ENCODE measurements around the gene GUCY1A2.

GUCY1A2 gene

DNA sequence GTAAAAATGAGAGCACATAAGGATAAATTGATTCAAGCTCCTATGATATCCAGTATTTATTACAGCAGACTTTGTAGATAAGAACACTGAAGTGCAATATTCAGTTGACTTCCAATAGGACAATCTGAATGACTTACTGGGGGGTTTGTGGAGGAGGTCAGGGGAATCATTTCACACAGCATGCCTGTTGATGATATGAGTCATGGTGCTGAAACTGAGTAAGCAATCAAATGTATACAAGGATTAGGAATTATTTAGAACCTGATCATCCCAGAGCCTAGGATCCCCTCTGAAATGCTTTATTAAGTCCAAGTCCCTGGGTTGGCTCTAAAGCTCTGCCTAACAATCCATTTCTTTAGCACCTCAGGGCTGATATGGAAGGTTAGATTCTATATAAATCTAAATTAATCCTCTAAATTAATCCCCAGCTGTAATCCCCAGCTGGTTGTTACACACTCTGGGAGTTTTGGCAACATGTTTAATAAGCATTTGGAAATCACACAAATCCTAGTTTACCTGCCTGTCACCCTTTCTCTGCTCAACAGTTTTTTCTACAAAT lies 326.4 kb downstream of the GUCY1A2 start:
- DNase-seq (ENCODE audit: low spot score in 2 of 2) (no peak), ATAC-seq (replicated peaks; ENCODE audit: extremely low read depth, poor library complexity, severe bottlenecking) (no peak)
- H3K4me3 Mint-ChIP-seq: no peak overlapping the region
- peaks cover 12% of the 10 kb centered on the region for H3K9me3 Mint-ChIP-seq
- no peaks in the 10 kb centered on the region for H3K4me1 Mint-ChIP-seq
- no peaks in the 10 kb centered on the region for H3K36me3 Mint-ChIP-seq (ENCODE audit: insufficient read depth)
- H3K27me3 Mint-ChIP-seq: no peaks in the 10 kb centered on the region
- no peak overlapping the region for H3K27ac Mint-ChIP-seq (ENCODE audit: low read depth)

- H3K4me1 Mint-ChIP-seq: no peaks in the 10 kb centered on the region
- no peak overlapping the region for H3K4me3 Mint-ChIP-seq
- no peak overlapping the region for H3K27ac Mint-ChIP-seq (ENCODE audit: low read depth)
- H3K9me3 Mint-ChIP-seq: peaks cover 12% of the 10 kb centered on the region
- no peaks in the 10 kb centered on the region for H3K36me3 Mint-ChIP-seq (ENCODE audit: insufficient read depth)
- no peaks in the 10 kb centered on the region for H3K27me3 Mint-ChIP-seq
- no peak for DNase-seq (ENCODE audit: low spot score in 2 of 2)
- no peak for ATAC-seq (replicated peaks; ENCODE audit: extremely low read depth, poor library complexity, severe bottlenecking)
Measured at GRCh38 chr11:106690923-106691322, 327.4 kb downstream of the GUCY1A2 start.

GRCh38 chr11:106684944-106685343 lies 333.3 kb downstream of the GUCY1A2 start:
- no peak overlapping the region for H3K4me3 Mint-ChIP-seq
- no peak overlapping the region for H3K27ac Mint-ChIP-seq (ENCODE audit: low read depth)
- no peaks in the 10 kb centered on the region for H3K27me3 Mint-ChIP-seq
- DNase-seq (ENCODE audit: low spot score in 2 of 2) (no peak), ATAC-seq (replicated peaks; ENCODE audit: extremely low read depth, poor library complexity, severe bottlenecking) (no peak)
- H3K4me1 Mint-ChIP-seq: no peaks in the 10 kb centered on the region
- no peaks in the 10 kb centered on the region for H3K36me3 Mint-ChIP-seq (ENCODE audit: insufficient read depth)
- H3K9me3 Mint-ChIP-seq: peaks cover 1% of the 10 kb centered on the region

GRCh38 chr11:106683435-106683834 lies 334.8 kb downstream of the GUCY1A2 start:
- Mint-ChIP-seq H3K27ac (ENCODE audit: low read depth) (no peak overlapping the region), H3K4me3 (no peak overlapping the region), H3K9me3 (no peaks in the 10 kb centered on the region), H3K4me1 (no peaks in the 10 kb centered on the region), H3K27me3 (no peaks in the 10 kb centered on the region), H3K36me3 (ENCODE audit: insufficient read depth) (no peaks in the 10 kb centered on the region)
- ATAC-seq (replicated peaks; ENCODE audit: extremely low read depth, poor library complexity, severe bottlenecking) (no peak), DNase-seq (ENCODE audit: low spot score in 2 of 2) (no peak)

DNA sequence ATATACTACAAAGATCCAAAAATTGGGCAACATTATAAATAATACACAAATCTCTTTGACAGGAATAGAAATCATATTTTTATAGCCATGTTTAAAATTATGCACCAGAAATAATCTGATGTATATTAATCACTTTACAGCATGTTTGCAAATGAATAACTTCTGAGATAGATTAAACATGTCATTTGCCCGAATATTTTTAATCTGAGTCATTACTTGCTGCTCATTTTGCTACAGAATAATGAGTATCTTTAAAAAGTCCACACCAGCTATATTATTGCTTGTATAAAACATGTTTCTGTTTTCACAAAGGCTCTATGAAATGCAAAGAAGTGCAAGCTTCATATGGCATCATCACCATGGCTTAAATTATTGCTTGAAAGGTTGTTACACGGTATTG lies 336.8 kb downstream of the GUCY1A2 start:
- Mint-ChIP-seq H3K4me3 (no peak overlapping the region), H3K9me3 (no peaks in the 10 kb centered on the region), H3K4me1 (no peaks in the 10 kb centered on the region), H3K27ac (ENCODE audit: low read depth) (no peak overlapping the region), H3K36me3 (ENCODE audit: insufficient read depth) (no peaks in the 10 kb centered on the region), H3K27me3 (no peaks in the 10 kb centered on the region)
- no peak for ATAC-seq (replicated peaks; ENCODE audit: extremely low read depth, poor library complexity, severe bottlenecking)
- no peak for DNase-seq (ENCODE audit: low spot score in 2 of 2)

- DNase-seq (ENCODE audit: low spot score in 2 of 2) (no peak), ATAC-seq (replicated peaks; ENCODE audit: extremely low read depth, poor library complexity, severe bottlenecking) (no peak)
- no peak overlapping the region for H3K27ac Mint-ChIP-seq (ENCODE audit: low read depth)
- H3K4me3 Mint-ChIP-seq: no peak overlapping the region
- H3K36me3 Mint-ChIP-seq (ENCODE audit: insufficient read depth): no peaks in the 10 kb centered on the region
- no peaks in the 10 kb centered on the region for H3K27me3 Mint-ChIP-seq
- no peaks in the 10 kb centered on the region for H3K4me1 Mint-ChIP-seq
- H3K9me3 Mint-ChIP-seq: no peaks in the 10 kb centered on the region
Measured at GRCh38 chr11:106679581-106679980, 338.7 kb downstream of the GUCY1A2 start.

GRCh38 chr11:106679181-106679580 lies 339.1 kb downstream of the GUCY1A2 start:
- Mint-ChIP-seq H3K4me1 (no peaks in the 10 kb centered on the region), H3K36me3 (ENCODE audit: insufficient read depth) (no peaks in the 10 kb centered on the region), H3K27ac (ENCODE audit: low read depth) (no peak overlapping the region), H3K27me3 (no peaks in the 10 kb centered on the region), H3K9me3 (no peaks in the 10 kb centered on the region), H3K4me3 (no peak overlapping the region)
- DNase-seq (ENCODE audit: low spot score in 2 of 2): no peak
- no peak for ATAC-seq (replicated peaks; ENCODE audit: extremely low read depth, poor library complexity, severe bottlenecking)

GRCh38 chr11:106670069-106670468 lies 348.2 kb downstream of the GUCY1A2 start:
- Mint-ChIP-seq H3K4me3 (no peak overlapping the region), H3K27me3 (no peaks in the 10 kb centered on the region), H3K4me1 (no peaks in the 10 kb centered on the region), H3K9me3 (peaks cover 12% of the 10 kb centered on the region), H3K27ac (ENCODE audit: low read depth) (no peak overlapping the region), H3K36me3 (ENCODE audit: insufficient read depth) (no peaks in the 10 kb centered on the region)
- DNase-seq (ENCODE audit: low spot score in 2 of 2) (no peak), ATAC-seq (replicated peaks; ENCODE audit: extremely low read depth, poor library complexity, severe bottlenecking) (no peak)

DNA sequence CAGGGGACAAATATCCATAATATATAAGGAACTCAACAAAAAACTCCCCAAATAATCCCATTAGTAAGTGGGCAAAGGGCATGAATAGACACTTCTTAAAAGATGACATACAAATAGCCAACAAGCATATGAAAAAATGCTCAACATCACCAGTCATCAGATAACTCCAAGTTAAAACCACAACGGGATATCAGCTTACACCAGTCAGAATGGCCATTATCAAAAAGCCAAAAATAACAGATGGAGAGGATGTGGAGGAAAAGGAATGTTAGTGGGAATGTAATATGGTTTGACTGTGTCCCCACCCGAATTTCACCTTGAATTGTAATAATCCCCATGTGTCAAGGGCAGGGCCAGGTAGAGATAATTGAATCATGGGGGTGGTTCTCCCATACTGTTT lies 350.1 kb downstream of the GUCY1A2 start:
- H3K4me1 Mint-ChIP-seq: no peaks in the 10 kb centered on the region
- DNase-seq (ENCODE audit: low spot score in 2 of 2) (no peak), ATAC-seq (replicated peaks; ENCODE audit: extremely low read depth, poor library complexity, severe bottlenecking) (no peak)
- no peaks in the 10 kb centered on the region for H3K36me3 Mint-ChIP-seq (ENCODE audit: insufficient read depth)
- no peak overlapping the region for H3K27ac Mint-ChIP-seq (ENCODE audit: low read depth)
- H3K9me3 Mint-ChIP-seq: peaks cover 17% of the 10 kb centered on the region
- no peaks in the 10 kb centered on the region for H3K27me3 Mint-ChIP-seq
- no peak overlapping the region for H3K4me3 Mint-ChIP-seq

- Mint-ChIP-seq H3K4me3 (no peak overlapping the region), H3K27ac (ENCODE audit: low read depth) (no peak overlapping the region), H3K27me3 (no peaks in the 10 kb centered on the region), H3K9me3 (peaks cover 7% of the 10 kb centered on the region), H3K4me1 (no peaks in the 10 kb centered on the region), H3K36me3 (ENCODE audit: insufficient read depth) (peaks cover 1% of the 10 kb centered on the region)
- DNase-seq (ENCODE audit: low spot score in 2 of 2) (no peak), ATAC-seq (replicated peaks; ENCODE audit: extremely low read depth, poor library complexity, severe bottlenecking) (no peak)
Measured at GRCh38 chr11:106656646-106657045, 361.6 kb downstream of the GUCY1A2 start.

GRCh38 chr11:106644824-106645223 lies 373.5 kb downstream of the GUCY1A2 start:
- DNase-seq (ENCODE audit: low spot score in 2 of 2) (no peak), ATAC-seq (replicated peaks; ENCODE audit: extremely low read depth, poor library complexity, severe bottlenecking) (no peak)
- Mint-ChIP-seq H3K4me3 (no peak overlapping the region), H3K36me3 (ENCODE audit: insufficient read depth) (no peaks in the 10 kb centered on the region), H3K9me3 (peaks cover 11% of the 10 kb centered on the region), H3K27ac (ENCODE audit: low read depth) (no peak overlapping the region), H3K27me3 (no peaks in the 10 kb centered on the region), H3K4me1 (no peaks in the 10 kb centered on the region)

GRCh38 chr11:106642331-106642730 lies 375.9 kb downstream of the GUCY1A2 start:
- no peak overlapping the region for H3K27ac Mint-ChIP-seq (ENCODE audit: low read depth)
- DNase-seq (ENCODE audit: low spot score in 2 of 2) (no peak), ATAC-seq (replicated peaks; ENCODE audit: extremely low read depth, poor library complexity, severe bottlenecking) (no peak)
- H3K4me3 Mint-ChIP-seq: no peak overlapping the region
- H3K36me3 Mint-ChIP-seq (ENCODE audit: insufficient read depth): no peaks in the 10 kb centered on the region
- peaks cover 11% of the 10 kb centered on the region for H3K9me3 Mint-ChIP-seq
- H3K4me1 Mint-ChIP-seq: no peaks in the 10 kb centered on the region
- no peaks in the 10 kb centered on the region for H3K27me3 Mint-ChIP-seq

GRCh38 chr11:106632283-106632682 lies 386.0 kb downstream of the GUCY1A2 start:
- ATAC-seq (replicated peaks; ENCODE audit: extremely low read depth, poor library complexity, severe bottlenecking) (no peak), DNase-seq (ENCODE audit: low spot score in 2 of 2) (no peak)
- Mint-ChIP-seq H3K27me3 (no peaks in the 10 kb centered on the region), H3K4me1 (no peaks in the 10 kb centered on the region), H3K9me3 (peaks cover 12% of the 10 kb centered on the region), H3K4me3 (no peak overlapping the region), H3K36me3 (ENCODE audit: insufficient read depth) (no peaks in the 10 kb centered on the region), H3K27ac (ENCODE audit: low read depth) (no peak overlapping the region)

DNA sequence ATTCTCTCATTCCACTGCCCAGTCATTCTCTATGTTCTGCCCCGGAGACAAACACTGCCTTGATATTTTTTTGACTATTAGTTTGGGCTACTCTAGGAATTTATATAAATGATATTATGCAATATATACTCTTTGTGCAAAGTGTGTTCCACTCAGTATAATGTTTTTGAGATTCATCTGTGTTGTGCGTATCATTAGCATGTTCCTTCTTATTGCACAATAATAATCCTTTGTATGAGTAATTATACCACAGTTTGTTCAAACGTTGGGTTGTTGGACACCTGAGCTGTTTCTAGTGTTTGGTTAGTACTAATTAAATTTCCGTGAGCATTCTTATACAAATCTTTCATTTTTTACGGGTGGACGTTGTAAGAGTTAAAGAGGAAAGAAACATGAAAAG lies 390.6 kb downstream of the GUCY1A2 start:
- Mint-ChIP-seq H3K36me3 (ENCODE audit: insufficient read depth) (no peaks in the 10 kb centered on the region), H3K9me3 (peaks cover 27% of the 10 kb centered on the region), H3K4me3 (no peak overlapping the region), H3K4me1 (no peaks in the 10 kb centered on the region), H3K27ac (ENCODE audit: low read depth) (no peak overlapping the region), H3K27me3 (no peaks in the 10 kb centered on the region)
- DNase-seq (ENCODE audit: low spot score in 2 of 2) (no peak), ATAC-seq (replicated peaks; ENCODE audit: extremely low read depth, poor library complexity, severe bottlenecking) (no peak)

Data from central memory CD8-positive, alpha-beta T cell (primary cell).